COLO829 (cell line): ENCODE measurements around the gene TRPV6.
A peak's percentile ranks its signal among the peaks of the same experiment; 100 is the strongest.

Source experiments
- DNase-seq: peaks from one replicate; pipeline ENCODE4 v3.0.0; 2012; ENCODE audit warnings: low spot score

Gene TRPV6

GRCh38 chr7:142883571-142884285 is 1.8 kb downstream of the TRPV6 start:
- no peak for DNase-seq

- DNase-seq: no peak
These were observed 2.4 kb downstream of the TRPV6 start for GRCh38 chr7:142883145-142883544.

GRCh38 chr7:142882338-142882678 is 3.2 kb downstream of the TRPV6 start:
- DNase-seq: no peak

GRCh38 chr7:142881586-142882337 is 3.8 kb downstream of the TRPV6 start:
- no peak for DNase-seq

GRCh38 chr7:142880876-142881505 is 4.6 kb downstream of the TRPV6 start:
- peak; percentile 63 for DNase-seq

GRCh38 chr7:142879060-142879459 is 6.5 kb downstream of the TRPV6 start:
- no peak for DNase-seq

- no peak for DNase-seq
These were observed 7.2 kb downstream of the TRPV6 start for GRCh38 chr7:142878315-142878714.

- DNase-seq: no peak
These were observed 8.3 kb downstream of the TRPV6 start for GRCh38 chr7:142876991-142877910.

GRCh38 chr7:142876236-142876960 is 9.1 kb downstream of the TRPV6 start:
- DNase-seq: no peak

- no peak for DNase-seq
These were observed 10.1 kb downstream of the TRPV6 start for GRCh38 chr7:142875456-142875855.

- no peak for DNase-seq
These were observed 10.7 kb downstream of the TRPV6 start for GRCh38 chr7:142874837-142875236.

GRCh38 chr7:142874409-142874808 is 11.1 kb downstream of the TRPV6 start:
- no peak for DNase-seq

- no peak for DNase-seq
These were observed 11.7 kb downstream of the TRPV6 start for GRCh38 chr7:142873871-142874270.

- peak; percentile 67 for DNase-seq
These were observed 12.2 kb downstream of the TRPV6 start for GRCh38 chr7:142873281-142873784.

GRCh38 chr7:142872106-142872675 is 13.4 kb downstream of the TRPV6 start:
- DNase-seq: no peak

GRCh38 chr7:142871260-142872105 is 14.1 kb downstream of the TRPV6 start:
- DNase-seq: no peak

GRCh38 chr7:142870566-142871259 is 14.8 kb downstream of the TRPV6 start:
- no peak for DNase-seq

GRCh38 chr7:142870147-142870559 is 15.4 kb downstream of the TRPV6 start:
- DNase-seq: no peak

- DNase-seq: no peak
These were observed 16.1 kb downstream of the TRPV6 start for GRCh38 chr7:142869434-142869833.
